H1 (cell line): Measurements from ENCODE around the gene OMA1. TPM values are rescaled to one million over a fixed set of nuclear protein-coding genes. Genes with fewer than 3 reads are reported as not detected.

Experiments
- ATF3 ChIP-seq: IDR thresholded peaks from 2 replicates; pipeline ENCODE4 v1.6.1; 2011; ENCODE audit warnings: low read depth, mild to moderate bottlenecking, low read length; ENCODE audit not compliant: insufficient read depth
- CEBPB ChIP-seq: IDR thresholded peaks from 2 replicates; pipeline ENCODE4 v1.6.1; 2012; ENCODE audit warnings: low read depth, low read length
- EZH2 ChIP-seq: fragments of 200-600 bp; sonication (generic); IDR thresholded peaks from 2 replicates; pipeline ENCODE4 v1.7.1; 2012; ENCODE audit warnings: low read depth, mild to moderate bottlenecking, moderate library complexity, low read length, inconsistent platforms; ENCODE audit not compliant: severe bottlenecking
- HDAC6 ChIP-seq: IDR thresholded peaks from one replicate; pipeline ENCODE4 v1.7.1; 2012; ENCODE audit warnings: low read depth, mild to moderate bottlenecking, inconsistent platforms, low read length, moderate library complexity
- KDM1A ChIP-seq: fragments of 200-600, 300-600 bp; sonication (generic); IDR thresholded peaks from 2 replicates; pipeline ENCODE4 v1.7.1; 2016; ENCODE audit warnings: mild to moderate bottlenecking, low read length, borderline replicate concordance
- NANOG ChIP-seq: IDR thresholded peaks from 2 replicates; pipeline ENCODE4 v1.6.1; 2011; ENCODE audit warnings: low read length, low read depth, mild to moderate bottlenecking, inconsistent platforms; ENCODE audit not compliant: insufficient read depth, poor library complexity, severe bottlenecking
- SP2 ChIP-seq: IDR thresholded peaks from 2 replicates; pipeline ENCODE4 v1.6.1; 2012; ENCODE audit warnings: mild to moderate bottlenecking, low read length, inconsistent platforms
- TBP ChIP-seq: IDR thresholded peaks from 2 replicates; pipeline ENCODE4 v1.6.1; 2011; ENCODE audit warnings: low read depth, low read length, improper control_type of control experiment
- polyA plus RNA-seq, 7 experiments: library from polyadenylated mRNA; depleted of rRNA in 3 of 7; stranded (reverse) in 5 of 7; unstranded in 2 of 7; fragments of >200 nt in 5 of 7; fragments of 200-250 nt in 2 of 7; gene quantifications; 1 replicate in 5 of 7; 2 replicates in 1 of 7; 4 replicates in 1 of 7; pipeline versions ENCODE4 v1.2.1 to v1.2.3, GENCODE V29; 2011 to 2013; ENCODE audit warnings: missing spikeins in 2 of 7, mixed read lengths in 2 of 7
- total RNA-seq: library from RNA; stranded (reverse); fragmentation: NEBNext Ultra II Directional; extraction: Animal tissue kit (Norgen Biotek cat#: 25700); gene quantifications from 2 replicates; pipeline ENCODE4 v1.2.1, GENCODE V29; 2021

Gene OMA1
- total and polyA plus RNA-seq, 2 of the 8 experiments (the other 6 are each of a cell fraction or from before 2014, with no cell fraction given) = 7.7 to 11.7 TPM

- TF ChIP-seq EZH2 (no peak), HDAC6 (no peak), SP2 (no peak), NANOG (no peak), CEBPB (no peak), KDM1A (no peak), TBP (no peak), ATF3 (no peak)
Observed at GRCh38 chr1:58513956-58514355, 32.6 kb downstream of the OMA1 start (continued).
